Upper lobe of left lung (tissue), 4 donors: Measurements from ENCODE around the gene LEAP2.

Experiments used
- CTCF ChIP-seq, 6 experiments: fragments of 450-650 bp in 4 of 6; fragments of 200-600 bp in 2 of 6; sonication (generic) in 2 of 6; IDR thresholded peaks; one replicate each; pipeline ENCODE4 v1.5.1; 2016 to 2019; ENCODE audit warnings: antibody characterized with exemption in 6 of 6
- EP300 ChIP-seq, 4 donors: sonication (generic); formaldehyde crosslinking; IDR thresholded peaks; one replicate each; pipeline ENCODE4 v1.5.1; 2017; ENCODE audit warnings: antibody characterized with exemption in 4 of 4, control low read depth in 2 of 4
- POLR2A ChIP-seq, 4 donors: fragments of 450-650 bp; IDR thresholded peaks; one replicate each; pipeline ENCODE4 v1.5.1; 2016 to 2017; ENCODE audit warnings: antibody characterized with exemption in 4 of 4, mild to moderate bottlenecking in 2 of 4
- POLR2AphosphoS5 ChIP-seq, 2 donors: sonication (generic); formaldehyde crosslinking; IDR thresholded peaks; one replicate each; pipeline ENCODE4 v1.5.1; 2017; ENCODE audit warnings: antibody characterized with exemption in 2 of 2

- TF ChIP-seq CTCF (IDR thresholded peaks at IDR 0.05) (no peak), EP300 (IDR thresholded peaks at IDR 0.05) (no peak), POLR2A (IDR thresholded peaks at IDR 0.05) (no peak), POLR2AphosphoS5 (IDR thresholded peaks at IDR 0.05) (no peak)
Observed at GRCh38 chr5:132850066-132850465, 23.4 kb upstream of the LEAP2 start.
